ENCODE results near the gene PP2D1.

- TF ChIP-seq FOXM1 (IDR thresholded peaks at IDR 0.05; ENCODE audit: low read depth) = no peak
- no peak for TF ChIP-seq CTCF (IDR thresholded peaks at IDR 0.05)
- no peak for TF ChIP-seq NRF1 (IDR thresholded peaks at IDR 0.05; ENCODE audit: low read depth, low read length)
- no peak for TF ChIP-seq MAX (IDR thresholded peaks at IDR 0.05; ENCODE audit: low read depth)
- TF ChIP-seq GABPA (IDR thresholded peaks at IDR 0.05; ENCODE audit: low read depth) = no peak
- TF ChIP-seq RAD21 (IDR thresholded peaks at IDR 0.05; ENCODE audit: low read length) = no peak
- no peak for TF ChIP-seq YY1 (IDR thresholded peaks at IDR 0.05; ENCODE audit: low read depth)
- TF ChIP-seq TAF1 (IDR thresholded peaks at IDR 0.05; ENCODE audit: borderline replicate concordance, low read depth, low read length) = no peak
- TF ChIP-seq USF2 (IDR thresholded peaks at IDR 0.05; ENCODE audit: borderline replicate concordance, low read depth, low read length) = no peak
- no peak for TF ChIP-seq TEAD4 (IDR thresholded peaks at IDR 0.05; ENCODE audit: borderline replicate concordance, insufficient read depth)
- TF ChIP-seq USF1 (IDR thresholded peaks at IDR 0.05; ENCODE audit: borderline replicate concordance, low read depth) = no peak
- TF ChIP-seq EP300 (IDR thresholded peaks at IDR 0.05; ENCODE audit: borderline replicate concordance in 1 of 2, low read depth in 1 of 2, low read length in 1 of 2) = no peak
- TF ChIP-seq REST (IDR thresholded peaks at IDR 0.05; ENCODE audit: low read depth, low read length) = no peak
Observed at GRCh38 chr3:20007960-20008359, 4.1 kb downstream of the PP2D1 start.
